Measurements from ENCODE around the gene ERRFI1.

The ERRFI1 gene

GRCh38 chr1:8015036-8015808, 10.9 kb downstream of the ERRFI1 start:
- H3K4me3 ChIP-seq (ENCODE audit: low read depth, low read length) = no peak overlapping the region
- peak; percentile 73 for DNase-seq (ENCODE audit: low read depth)
- TF ChIP-seq CTCF (IDR thresholded peaks at IDR 0.05; ENCODE audit: low read depth, low read length) = peak; percentile 48
- TF ChIP-seq MYC (IDR thresholded peaks at IDR 0.05; ENCODE audit: low read depth, low read length) = no peak
- TF ChIP-seq MAX (IDR thresholded peaks at IDR 0.05; ENCODE audit: low read depth, low read length) = 0 out of 2 replicates have a peak, but pooled peaks have one; percentile 22
- no peak for TF ChIP-seq POLR2A (IDR thresholded peaks at IDR 0.05; ENCODE audit: extremely low read depth, insufficient read length)

GRCh38 chr1:8014381-8014988, 11.6 kb downstream of the ERRFI1 start:
- TF ChIP-seq CTCF (IDR thresholded peaks at IDR 0.05; ENCODE audit: low read depth, low read length) (no peak), POLR2A (IDR thresholded peaks at IDR 0.05; ENCODE audit: extremely low read depth, insufficient read length) (no peak), MYC (IDR thresholded peaks at IDR 0.05; ENCODE audit: low read depth, low read length) (no peak), MAX (IDR thresholded peaks at IDR 0.05; ENCODE audit: low read depth, low read length) (no peak)
- no peak overlapping the region for H3K4me3 ChIP-seq (ENCODE audit: low read depth, low read length)
- no peak for DNase-seq (ENCODE audit: low read depth)

GRCh38 chr1:8013800-8014199, 12.3 kb downstream of the ERRFI1 start:
- no peak for DNase-seq (ENCODE audit: low read depth)
- TF ChIP-seq CTCF (IDR thresholded peaks at IDR 0.05; ENCODE audit: low read depth, low read length) (no peak), MYC (IDR thresholded peaks at IDR 0.05; ENCODE audit: low read depth, low read length) (no peak), MAX (IDR thresholded peaks at IDR 0.05; ENCODE audit: low read depth, low read length) (no peak), POLR2A (IDR thresholded peaks at IDR 0.05; ENCODE audit: extremely low read depth, insufficient read length) (no peak)
- no peak overlapping the region for H3K4me3 ChIP-seq (ENCODE audit: low read depth, low read length)

GRCh38 chr1:8013399-8013798, 12.7 kb downstream of the ERRFI1 start:
- no peak overlapping the region for H3K4me3 ChIP-seq (ENCODE audit: low read depth, low read length)
- TF ChIP-seq MYC (IDR thresholded peaks at IDR 0.05; ENCODE audit: low read depth, low read length) = no peak
- TF ChIP-seq CTCF (IDR thresholded peaks at IDR 0.05; ENCODE audit: low read depth, low read length) = no peak
- TF ChIP-seq MAX (IDR thresholded peaks at IDR 0.05; ENCODE audit: low read depth, low read length) = no peak
- DNase-seq (ENCODE audit: low read depth) = no peak

- TF ChIP-seq MAX (IDR thresholded peaks at IDR 0.05; ENCODE audit: low read depth, low read length) (no peak), MYC (IDR thresholded peaks at IDR 0.05; ENCODE audit: low read depth, low read length) (no peak), CTCF (IDR thresholded peaks at IDR 0.05; ENCODE audit: low read depth, low read length) (no peak), POLR2A (IDR thresholded peaks at IDR 0.05; ENCODE audit: extremely low read depth, insufficient read length) (no peak)
- H3K4me3 ChIP-seq (ENCODE audit: low read depth, low read length) = no peak overlapping the region
- no peak for DNase-seq (ENCODE audit: low read depth)
Observed at GRCh38 chr1:8012955-8013354, 13.2 kb downstream of the ERRFI1 start.

Measured in NB4 (cell line).